ENCODE results near the gene PPP1R9B.

Gene PPP1R9B, protein sequence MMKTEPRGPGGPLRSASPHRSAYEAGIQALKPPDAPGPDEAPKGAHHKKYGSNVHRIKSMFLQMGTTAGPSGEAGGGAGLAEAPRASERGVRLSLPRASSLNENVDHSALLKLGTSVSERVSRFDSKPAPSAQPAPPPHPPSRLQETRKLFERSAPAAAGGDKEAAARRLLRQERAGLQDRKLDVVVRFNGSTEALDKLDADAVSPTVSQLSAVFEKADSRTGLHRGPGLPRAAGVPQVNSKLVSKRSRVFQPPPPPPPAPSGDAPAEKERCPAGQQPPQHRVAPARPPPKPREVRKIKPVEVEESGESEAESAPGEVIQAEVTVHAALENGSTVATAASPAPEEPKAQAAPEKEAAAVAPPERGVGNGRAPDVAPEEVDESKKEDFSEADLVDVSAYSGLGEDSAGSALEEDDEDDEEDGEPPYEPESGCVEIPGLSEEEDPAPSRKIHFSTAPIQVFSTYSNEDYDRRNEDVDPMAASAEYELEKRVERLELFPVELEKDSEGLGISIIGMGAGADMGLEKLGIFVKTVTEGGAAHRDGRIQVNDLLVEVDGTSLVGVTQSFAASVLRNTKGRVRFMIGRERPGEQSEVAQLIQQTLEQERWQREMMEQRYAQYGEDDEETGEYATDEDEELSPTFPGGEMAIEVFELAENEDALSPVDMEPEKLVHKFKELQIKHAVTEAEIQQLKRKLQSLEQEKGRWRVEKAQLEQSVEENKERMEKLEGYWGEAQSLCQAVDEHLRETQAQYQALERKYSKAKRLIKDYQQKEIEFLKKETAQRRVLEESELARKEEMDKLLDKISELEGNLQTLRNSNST

DNA sequence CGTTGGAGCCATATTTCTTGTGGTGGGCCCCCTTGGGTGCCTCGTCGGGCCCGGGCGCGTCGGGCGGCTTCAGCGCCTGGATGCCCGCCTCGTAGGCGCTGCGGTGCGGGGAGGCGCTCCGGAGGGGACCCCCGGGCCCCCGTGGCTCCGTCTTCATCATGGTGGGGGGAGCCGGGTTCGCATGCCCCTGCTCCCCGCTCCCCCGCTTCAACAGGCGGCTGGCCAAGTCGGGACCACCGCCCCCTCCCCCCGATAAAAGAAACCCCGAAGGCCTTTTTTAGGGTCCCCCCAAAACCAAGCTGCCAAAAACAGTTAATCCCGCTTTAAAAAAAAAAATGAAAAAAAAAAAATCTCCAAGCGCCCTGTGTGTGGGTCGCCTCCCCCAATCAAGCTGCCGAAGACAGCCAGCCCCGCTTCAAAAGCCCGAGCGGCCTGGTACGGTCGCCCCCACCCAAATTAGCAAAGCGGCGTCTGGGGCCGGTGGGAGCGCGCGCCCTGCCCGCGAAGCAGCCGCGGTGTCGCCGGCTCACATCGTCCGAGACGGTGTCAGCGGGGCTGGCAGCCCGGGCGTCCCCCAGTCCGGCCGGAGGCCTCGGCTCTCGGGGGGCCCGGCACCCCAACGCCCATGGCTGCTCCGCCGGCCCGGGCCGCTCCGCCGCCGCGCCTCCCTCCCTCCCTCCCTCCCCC lies at the start of gene PPP1R9B:
Gene PPP1R9B, minus strand, starts transcription at position 324 of the 687 bp plus-strand sequence. Its CDS starts 164 bp downstream, at position 160.
- DNase-seq (ENCODE audit: low spot score): no peak
- TF ChIP-seq, protein P1, sequence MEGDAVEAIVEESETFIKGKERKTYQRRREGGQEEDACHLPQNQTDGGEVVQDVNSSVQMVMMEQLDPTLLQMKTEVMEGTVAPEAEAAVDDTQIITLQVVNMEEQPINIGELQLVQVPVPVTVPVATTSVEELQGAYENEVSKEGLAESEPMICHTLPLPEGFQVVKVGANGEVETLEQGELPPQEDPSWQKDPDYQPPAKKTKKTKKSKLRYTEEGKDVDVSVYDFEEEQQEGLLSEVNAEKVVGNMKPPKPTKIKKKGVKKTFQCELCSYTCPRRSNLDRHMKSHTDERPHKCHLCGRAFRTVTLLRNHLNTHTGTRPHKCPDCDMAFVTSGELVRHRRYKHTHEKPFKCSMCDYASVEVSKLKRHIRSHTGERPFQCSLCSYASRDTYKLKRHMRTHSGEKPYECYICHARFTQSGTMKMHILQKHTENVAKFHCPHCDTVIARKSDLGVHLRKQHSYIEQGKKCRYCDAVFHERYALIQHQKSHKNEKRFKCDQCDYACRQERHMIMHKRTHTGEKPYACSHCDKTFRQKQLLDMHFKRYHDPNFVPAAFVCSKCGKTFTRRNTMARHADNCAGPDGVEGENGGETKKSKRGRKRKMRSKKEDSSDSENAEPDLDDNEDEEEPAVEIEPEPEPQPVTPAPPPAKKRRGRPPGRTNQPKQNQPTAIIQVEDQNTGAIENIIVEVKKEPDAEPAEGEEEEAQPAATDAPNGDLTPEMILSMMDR (IDR thresholded peaks at IDR 0.05; ENCODE audit: poor library complexity, severe bottlenecking): no peak
- ATAC-seq (ENCODE audit: low read depth): no peak
- H3K27me3 ChIP-seq (ENCODE audit: insufficient read depth, poor library complexity, severe bottlenecking): no peaks in the 10 kb centered on the region
- H3K9me3 ChIP-seq (ENCODE audit: severe bottlenecking): no peaks in the 10 kb centered on the region
- H3K4me1 ChIP-seq (ENCODE audit: insufficient read depth, poor library complexity, severe bottlenecking): peaks cover 45% of the 10 kb centered on the region
- peak within 1 kb of the TSS; percentile 95 for H3K27ac ChIP-seq (ENCODE audit: poor library complexity, severe bottlenecking)
- peak within 1 kb of the TSS; percentile 89 for H3K4me3 ChIP-seq (ENCODE audit: severe bottlenecking)
- peaks cover 23% of the 10 kb centered on the region for H3K36me3 ChIP-seq (ENCODE audit: low read depth)

DNA sequence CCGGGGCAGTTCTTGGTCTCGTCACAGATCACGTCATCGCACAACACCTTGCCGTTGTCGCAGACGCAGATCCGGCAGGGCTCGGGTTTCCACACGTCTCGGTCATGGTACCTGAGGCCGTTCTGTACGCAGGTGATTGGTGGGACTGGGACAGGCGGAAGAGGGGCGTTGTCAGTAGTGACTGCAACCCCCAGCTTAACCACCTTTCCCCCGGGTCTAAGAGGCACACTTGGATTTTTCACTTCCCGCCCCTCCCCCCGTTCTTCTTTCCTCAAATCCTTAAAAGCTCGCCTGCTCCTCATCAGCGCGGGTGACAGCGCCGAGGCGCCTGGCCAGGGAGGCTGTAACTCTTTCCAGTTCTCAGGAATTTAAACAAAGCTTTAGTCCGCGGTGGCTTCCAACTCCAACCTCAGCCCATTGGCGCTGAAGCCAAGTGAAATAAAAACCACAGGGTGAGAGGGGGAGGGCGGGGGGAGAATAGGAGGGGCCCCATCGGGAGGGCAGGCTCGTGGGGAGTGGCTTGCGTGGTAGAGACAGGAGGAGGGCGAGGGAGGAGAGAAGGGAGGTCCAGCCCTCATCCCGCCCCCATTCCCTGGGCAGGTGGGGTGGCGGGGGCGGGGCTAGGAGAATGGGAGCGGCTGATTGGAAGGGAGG lies 49.5 kb upstream of the PPP1R9B start:
- peak overlapping the region; percentile 51 for H3K27ac ChIP-seq (ENCODE audit: poor library complexity, severe bottlenecking)

DNA sequence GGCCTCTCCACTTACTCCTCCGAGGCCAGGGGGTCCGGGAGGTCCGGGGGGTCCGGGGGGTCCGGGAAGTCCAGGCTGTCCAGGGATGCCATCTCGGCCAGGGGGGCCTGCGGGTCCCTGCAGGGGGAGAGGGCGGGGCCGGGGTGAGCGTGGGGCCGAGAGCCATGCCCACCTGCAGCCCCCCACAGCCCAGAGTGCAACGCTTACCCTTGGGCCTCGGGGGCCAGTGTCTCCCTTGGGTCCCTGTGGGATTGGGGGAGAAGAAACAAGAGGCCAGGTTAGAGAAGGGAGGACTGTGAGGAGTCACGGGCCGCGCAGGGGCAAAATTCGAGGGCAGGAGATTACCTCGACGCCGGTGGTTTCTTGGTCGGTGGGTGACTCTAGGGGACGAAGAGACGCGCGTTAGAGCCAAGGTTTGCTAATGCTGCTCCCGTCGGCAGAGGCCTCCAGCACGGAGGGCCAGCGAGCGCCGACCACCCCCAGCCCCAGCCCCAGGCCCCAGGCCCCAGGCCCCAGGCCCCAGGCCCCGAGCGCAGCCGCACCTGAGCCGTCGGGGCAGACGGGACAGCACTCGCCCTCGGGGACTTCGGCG lies 48.8 kb upstream of the PPP1R9B start:
- no peaks in the 10 kb centered on the region for H3K9me3 ChIP-seq (ENCODE audit: severe bottlenecking)
- no peaks in the 10 kb centered on the region for H3K27me3 ChIP-seq (ENCODE audit: insufficient read depth, poor library complexity, severe bottlenecking)
- 0 out of 2 replicates have a peak, but pooled peaks cover 8% of the 10 kb centered on the region for H3K36me3 ChIP-seq (ENCODE audit: low read depth)
- H3K4me3 ChIP-seq (ENCODE audit: severe bottlenecking): peak overlapping the region; percentile 43
- H3K4me1 ChIP-seq (ENCODE audit: insufficient read depth, poor library complexity, severe bottlenecking): peaks cover 4% of the 10 kb centered on the region
- TF ChIP-seq, protein P1 (IDR thresholded peaks at IDR 0.05; ENCODE audit: poor library complexity, severe bottlenecking): no peak
- no peak for DNase-seq (ENCODE audit: low spot score)
- peak overlapping the region; percentile 51 for H3K27ac ChIP-seq (ENCODE audit: poor library complexity, severe bottlenecking)
- no peak for ATAC-seq (ENCODE audit: low read depth)

More for the DNA sequence above, 49.5 kb upstream of the PPP1R9B start:
- DNase-seq (ENCODE audit: low spot score) (peak; percentile 94), ATAC-seq (ENCODE audit: low read depth) (peak; percentile 87)
- TF ChIP-seq, protein P1 (IDR thresholded peaks at IDR 0.05; ENCODE audit: poor library complexity, severe bottlenecking): no peak
- H3K9me3 ChIP-seq (ENCODE audit: severe bottlenecking): no peaks in the 10 kb centered on the region
- 0 out of 2 replicates have a peak, but pooled peaks cover 8% of the 10 kb centered on the region for H3K36me3 ChIP-seq (ENCODE audit: low read depth)
- H3K27me3 ChIP-seq (ENCODE audit: insufficient read depth, poor library complexity, severe bottlenecking): no peaks in the 10 kb centered on the region
- H3K4me1 ChIP-seq (ENCODE audit: insufficient read depth, poor library complexity, severe bottlenecking): peaks cover 4% of the 10 kb centered on the region
- peak overlapping the region; percentile 43 for H3K4me3 ChIP-seq (ENCODE audit: severe bottlenecking)

DNA sequence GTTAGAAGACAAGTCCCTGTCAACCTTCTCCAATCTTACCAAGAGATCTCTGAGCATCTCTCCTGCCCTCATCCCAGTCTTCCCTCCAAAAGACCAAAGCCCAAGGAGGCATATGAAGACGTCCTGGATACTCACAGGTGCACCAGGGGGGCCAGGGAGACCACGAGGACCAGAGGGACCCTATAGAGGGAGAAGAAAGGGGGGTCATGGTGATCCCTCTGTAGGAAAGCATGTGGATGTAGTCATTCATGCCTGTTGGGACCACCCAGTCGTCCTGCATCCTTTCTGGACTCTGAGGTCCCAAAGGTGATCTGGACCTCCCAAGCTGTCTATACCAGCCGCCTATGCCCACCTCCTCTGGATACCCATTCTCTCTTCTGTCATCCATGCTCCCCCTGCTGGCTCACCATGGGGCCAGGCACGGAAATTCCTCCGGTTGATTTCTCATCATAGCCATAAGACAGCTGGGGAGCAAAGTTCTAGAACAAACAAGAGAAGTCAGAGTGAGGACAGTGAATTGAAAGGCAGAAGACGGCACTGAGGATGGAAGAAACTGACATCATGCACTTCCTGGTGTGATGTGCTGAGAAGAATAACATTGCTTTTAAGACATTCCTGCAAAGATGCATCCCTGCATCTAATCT lies 47.7 kb upstream of the PPP1R9B start:
- ATAC-seq (ENCODE audit: low read depth): no peak
- DNase-seq (ENCODE audit: low spot score): no peak
- H3K27ac ChIP-seq (ENCODE audit: poor library complexity, severe bottlenecking): no peak overlapping the region
- peaks cover 4% of the 10 kb centered on the region for H3K4me1 ChIP-seq (ENCODE audit: insufficient read depth, poor library complexity, severe bottlenecking)
- H3K9me3 ChIP-seq (ENCODE audit: severe bottlenecking): no peaks in the 10 kb centered on the region
- no peaks in the 10 kb centered on the region for H3K27me3 ChIP-seq (ENCODE audit: insufficient read depth, poor library complexity, severe bottlenecking)
- H3K4me3 ChIP-seq (ENCODE audit: severe bottlenecking): no peak overlapping the region
- peaks cover 13% of the 10 kb centered on the region; the same call in 1 of the 2 replicates for H3K36me3 ChIP-seq (ENCODE audit: low read depth)
- TF ChIP-seq, protein P1 (IDR thresholded peaks at IDR 0.05; ENCODE audit: poor library complexity, severe bottlenecking): peak; percentile 81

All from RWPE2 (cell line).